Astrocyte (in vitro differentiated cells and primary cell): ENCODE data around the gene HOOK1.

ENCODE experiments used
- EZH2 ChIP-seq: IDR thresholded peaks from 2 replicates; pipeline ENCODE4 v1.6.1; 2012; ENCODE audit warnings: mild to moderate bottlenecking, low read length, inconsistent platforms; ENCODE audit not compliant: insufficient read depth
- TF ChIP-seq, protein P1 (sequence below): IDR thresholded peaks from 2 replicates; pipeline ENCODE4 v1.5.1; 2011; ENCODE audit warnings: low read depth, mild to moderate bottlenecking, inconsistent platforms, low read length, moderate library complexity; ENCODE audit not compliant: insufficient read depth

DNA sequence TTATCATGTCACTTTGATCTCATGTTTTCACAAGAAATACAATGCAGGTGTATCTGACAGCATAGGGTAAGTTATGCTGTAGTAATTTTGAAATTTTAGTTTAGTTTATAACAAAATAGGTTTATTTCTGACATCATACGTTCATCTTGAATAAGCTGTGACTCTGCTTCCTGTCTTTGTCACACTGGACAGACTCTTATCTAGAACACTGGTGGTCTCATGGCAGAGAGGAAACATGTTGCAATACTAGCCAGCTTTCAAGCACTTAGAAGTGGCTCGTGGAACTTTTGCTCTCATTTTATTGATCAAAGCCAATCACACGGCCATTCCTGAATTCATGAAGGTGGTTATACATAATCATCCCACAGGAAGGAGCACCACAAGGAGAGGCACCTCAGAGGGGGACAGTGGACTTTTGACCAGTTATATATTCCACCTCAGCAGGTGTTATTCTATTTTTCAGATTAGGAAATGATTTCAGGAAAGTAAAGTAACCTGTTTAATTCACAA lies 65.3 kb downstream of the HOOK1 start:
- TF ChIP-seq, protein P1, sequence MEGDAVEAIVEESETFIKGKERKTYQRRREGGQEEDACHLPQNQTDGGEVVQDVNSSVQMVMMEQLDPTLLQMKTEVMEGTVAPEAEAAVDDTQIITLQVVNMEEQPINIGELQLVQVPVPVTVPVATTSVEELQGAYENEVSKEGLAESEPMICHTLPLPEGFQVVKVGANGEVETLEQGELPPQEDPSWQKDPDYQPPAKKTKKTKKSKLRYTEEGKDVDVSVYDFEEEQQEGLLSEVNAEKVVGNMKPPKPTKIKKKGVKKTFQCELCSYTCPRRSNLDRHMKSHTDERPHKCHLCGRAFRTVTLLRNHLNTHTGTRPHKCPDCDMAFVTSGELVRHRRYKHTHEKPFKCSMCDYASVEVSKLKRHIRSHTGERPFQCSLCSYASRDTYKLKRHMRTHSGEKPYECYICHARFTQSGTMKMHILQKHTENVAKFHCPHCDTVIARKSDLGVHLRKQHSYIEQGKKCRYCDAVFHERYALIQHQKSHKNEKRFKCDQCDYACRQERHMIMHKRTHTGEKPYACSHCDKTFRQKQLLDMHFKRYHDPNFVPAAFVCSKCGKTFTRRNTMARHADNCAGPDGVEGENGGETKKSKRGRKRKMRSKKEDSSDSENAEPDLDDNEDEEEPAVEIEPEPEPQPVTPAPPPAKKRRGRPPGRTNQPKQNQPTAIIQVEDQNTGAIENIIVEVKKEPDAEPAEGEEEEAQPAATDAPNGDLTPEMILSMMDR: no peak
- TF ChIP-seq EZH2: no peak
